GM21447 (cell line): ENCODE measurements around the gene STEAP1B.
"Not testable (repeated sequence)": the region's sequence is repeated elsewhere in the genome, so short reads cannot be mapped to it uniquely, and the experiment has no call there.

Experiments used
- ATAC-seq: cut with Tn5 transposase; IDR thresholded peaks from one replicate; pipeline ENCODE4 v1.9.1; 2021; ENCODE audit not compliant: unreplicated experiment

Gene STEAP1B

DNA sequence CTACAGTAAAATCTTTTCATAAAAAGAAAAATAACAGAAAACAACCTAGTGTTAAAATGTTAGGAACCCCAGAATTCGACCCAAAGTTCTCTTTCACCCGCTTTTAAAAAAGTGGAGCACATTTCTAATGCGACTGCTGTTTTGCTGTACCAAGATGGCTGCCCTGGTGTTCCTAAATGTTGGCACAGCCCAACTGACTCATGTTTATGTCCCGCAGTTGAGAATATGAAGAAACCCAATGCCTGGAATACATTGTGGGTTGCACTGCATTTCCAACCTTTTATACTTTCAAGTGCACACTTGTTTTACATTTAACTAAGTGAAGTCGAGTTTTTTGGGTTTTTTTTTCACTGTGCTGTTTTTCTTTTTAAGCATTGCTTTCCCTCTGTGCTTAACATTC is 944 bp downstream of the STEAP1B start:
- ATAC-seq: no peak

DNA sequence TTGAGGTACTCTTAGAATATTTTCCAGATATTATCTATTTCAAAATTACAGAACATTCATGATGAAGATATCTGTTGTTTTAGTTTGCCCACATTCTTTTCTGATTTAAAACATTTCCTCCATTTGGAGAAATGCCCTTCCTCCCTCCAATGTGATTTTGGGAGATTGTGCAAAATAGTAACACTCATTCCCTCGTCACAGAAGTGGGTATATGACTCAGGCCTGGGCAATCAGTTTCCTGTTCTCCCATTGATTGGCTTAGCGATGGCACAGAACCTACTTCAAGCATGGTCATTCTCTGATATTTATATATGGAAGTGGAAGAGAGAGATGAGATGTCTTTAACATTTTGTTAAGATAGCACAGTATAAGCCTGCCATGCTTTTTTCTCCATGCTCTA is 3.1 kb downstream of the STEAP1B start:
- ATAC-seq: not testable (repeated sequence)

DNA sequence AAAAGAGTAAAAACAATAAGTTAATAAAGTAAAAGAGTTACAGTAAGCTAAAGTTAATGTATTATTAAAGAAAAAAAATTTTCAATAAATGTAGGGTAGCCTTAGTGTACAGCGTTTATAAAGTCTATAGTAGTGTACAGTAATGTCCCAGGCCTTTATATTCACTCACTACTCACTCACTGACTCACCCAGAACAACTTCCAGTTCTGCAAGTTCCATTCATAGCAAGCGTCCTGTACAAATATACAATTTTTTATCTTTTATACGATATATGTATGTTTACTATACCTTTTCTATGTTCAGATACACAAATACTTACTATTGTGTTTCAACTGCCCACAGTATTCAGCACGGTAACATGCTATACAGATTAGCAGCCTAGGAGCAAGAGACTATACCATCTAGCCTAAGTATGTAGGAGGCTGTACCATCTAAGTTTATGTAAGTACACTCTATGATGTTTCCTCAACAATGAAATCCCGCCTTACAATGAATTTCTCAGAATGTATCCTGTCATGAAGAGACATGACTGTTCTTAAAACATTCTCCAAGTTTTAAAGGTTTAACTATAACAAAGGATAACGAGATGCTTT is 3.6 kb downstream of the STEAP1B start:
- ATAC-seq: not testable (repeated sequence)

DNA sequence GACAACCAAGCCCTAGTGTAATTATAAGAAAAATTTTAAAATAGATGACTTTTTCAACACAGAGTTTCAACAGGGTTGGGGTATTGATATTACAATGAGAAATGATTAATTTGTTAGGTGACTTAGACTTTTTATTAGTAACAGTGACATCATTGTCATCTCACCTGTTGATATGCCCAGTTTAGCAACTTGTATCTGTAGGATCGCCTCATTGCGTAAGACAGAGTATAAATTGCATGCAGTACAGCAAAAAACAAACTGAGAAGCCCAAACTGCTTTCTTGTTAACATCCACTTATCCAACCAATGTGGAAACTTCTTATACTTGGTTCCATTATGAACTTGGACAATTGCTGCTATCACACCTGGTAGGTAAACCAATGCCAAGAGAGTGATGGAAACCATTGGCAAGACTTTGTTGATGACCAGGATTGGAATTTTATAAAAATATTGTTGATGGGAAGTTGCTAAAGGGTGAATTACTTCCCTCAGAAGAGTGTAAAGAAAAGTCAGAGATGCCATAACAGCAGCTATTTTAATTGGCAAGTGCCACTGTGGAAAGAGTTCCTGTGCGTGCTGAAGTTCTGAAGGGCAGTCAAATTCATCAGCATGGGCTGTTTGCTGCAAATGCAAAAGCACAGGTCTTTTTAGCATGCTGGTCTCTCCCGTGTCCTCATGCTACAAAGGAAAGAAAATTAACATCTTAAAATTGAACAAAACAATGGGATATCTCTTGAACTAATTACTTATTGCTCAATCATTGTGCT is 6.6 kb downstream of the STEAP1B start:
- not testable (repeated sequence) for ATAC-seq

DNA sequence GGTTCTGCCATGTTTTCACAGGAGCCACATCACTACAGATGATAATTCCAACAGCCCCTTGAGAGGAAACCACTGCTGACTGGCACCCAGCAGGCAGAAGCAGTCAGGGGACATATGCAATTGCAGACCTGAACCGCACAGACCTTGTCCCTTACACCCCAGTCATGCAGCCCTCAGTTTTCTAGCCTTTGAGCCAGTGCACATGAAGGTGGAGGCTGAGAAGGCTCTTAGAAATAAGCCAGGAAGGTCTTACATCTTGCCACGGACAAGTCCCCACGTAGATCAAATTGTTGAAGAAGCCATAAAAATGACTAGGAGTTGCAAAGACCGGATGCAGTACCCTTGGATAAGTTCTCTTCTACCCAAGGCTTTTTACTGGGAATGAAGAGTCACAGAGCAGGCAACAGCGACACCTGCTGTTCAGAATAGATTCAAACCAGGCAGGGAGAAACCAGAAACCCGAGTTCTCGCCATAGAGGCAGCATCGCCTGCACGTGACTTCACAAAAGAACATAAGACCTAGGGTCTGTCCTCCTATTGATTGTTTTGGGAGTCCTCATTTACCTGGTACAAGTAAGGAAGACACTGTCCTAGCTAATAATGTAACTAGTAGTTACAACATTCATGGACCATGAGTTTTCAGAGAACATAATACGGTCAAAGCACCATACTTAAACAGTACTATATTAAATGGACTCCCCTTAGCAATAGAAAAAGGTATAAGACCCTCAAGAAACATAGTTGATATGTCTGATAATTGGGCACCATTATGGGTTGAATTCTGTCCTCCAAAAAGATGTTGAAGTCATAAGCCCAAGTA is 11.1 kb downstream of the STEAP1B start:
- peak; percentile 72 for ATAC-seq

DNA sequence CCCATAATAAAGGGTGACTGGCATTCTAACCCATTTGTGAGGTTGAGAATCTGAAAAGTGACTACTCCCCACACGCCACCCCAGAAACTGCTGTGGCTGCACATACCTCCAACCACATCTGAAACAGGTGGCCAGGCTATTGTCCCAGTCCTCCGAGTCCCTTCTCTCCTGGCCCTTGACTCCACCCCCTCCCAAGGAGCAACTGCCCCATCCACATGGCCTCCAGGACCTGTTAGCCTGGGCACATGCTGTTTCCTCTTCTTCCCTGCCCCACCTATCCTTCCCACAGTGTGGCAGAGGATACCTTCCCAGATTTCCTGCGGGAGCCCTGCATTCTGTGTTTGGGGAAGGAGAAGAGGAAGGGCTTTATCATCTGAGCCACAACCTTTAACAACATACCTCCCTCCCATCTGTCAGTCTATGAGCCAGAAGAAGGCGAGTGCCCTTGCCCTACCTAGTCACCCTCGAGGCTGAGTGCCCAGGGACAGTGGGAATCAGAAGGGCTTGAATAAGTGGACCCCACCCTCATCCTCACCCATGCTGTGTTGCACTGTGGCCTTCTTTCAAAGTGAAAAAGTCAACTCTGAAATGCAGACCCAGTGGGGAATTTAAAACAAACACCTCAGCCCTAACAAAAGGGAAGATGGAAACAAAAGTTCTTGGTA is 11.9 kb downstream of the STEAP1B start:
- no peak for ATAC-seq

DNA sequence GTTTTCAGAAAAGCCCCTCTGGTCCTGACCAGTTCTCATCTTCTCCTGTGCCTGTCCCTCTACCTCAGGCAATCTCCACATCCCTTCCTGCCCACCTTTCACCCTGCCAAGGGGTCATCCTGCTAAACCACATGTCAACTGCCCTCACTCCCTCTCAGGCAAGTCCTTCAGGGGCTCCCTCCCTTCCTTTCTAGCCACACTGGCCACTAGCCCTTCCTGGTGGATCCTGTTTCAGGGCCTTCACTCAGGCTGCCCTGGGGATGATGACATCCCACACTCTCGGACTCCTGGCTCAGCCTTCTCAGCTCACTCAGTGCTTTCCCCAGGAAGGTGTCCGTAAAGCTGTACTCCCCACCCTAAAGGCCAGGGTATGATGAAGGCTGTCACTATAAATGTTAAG is 13.4 kb downstream of the STEAP1B start:
- ATAC-seq: no peak

DNA sequence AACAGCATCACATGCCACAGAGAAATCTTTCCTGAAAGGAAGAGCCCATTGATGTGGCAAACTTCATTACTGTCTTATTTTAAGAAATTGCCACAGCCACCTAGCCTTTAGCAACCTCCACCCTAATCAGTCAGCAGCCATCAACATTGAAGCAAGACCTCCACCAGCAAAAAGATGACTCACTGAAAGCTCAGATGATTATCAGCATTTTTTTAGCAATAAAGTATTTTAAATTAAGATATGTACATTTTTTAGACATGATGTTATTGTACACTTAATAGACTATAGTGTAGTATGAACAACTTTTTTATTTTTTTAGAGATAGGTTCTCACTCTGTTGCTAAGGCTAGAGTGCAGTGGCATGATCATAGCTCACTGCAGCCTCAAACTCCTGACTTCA is 14.8 kb downstream of the STEAP1B start:
- no peak for ATAC-seq

DNA sequence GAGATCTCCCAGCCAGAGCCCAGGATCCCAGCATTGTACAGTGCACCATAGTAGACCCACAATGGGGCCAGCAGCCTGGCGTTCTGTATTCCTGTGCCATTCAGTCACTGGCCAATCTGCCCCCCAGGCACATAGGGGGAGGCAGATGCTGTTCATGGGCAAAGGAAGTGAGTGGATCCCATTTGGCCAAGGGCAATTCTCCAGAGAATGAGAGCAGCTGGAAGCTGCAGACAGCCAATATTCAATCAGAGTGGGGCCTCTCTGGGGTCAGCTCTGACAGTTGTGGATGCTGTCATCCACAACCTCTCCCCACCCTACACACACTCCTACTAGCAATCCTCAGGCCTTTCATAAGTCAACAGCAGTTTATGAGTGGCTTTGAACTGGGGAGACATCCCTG is 17.5 kb downstream of the STEAP1B start:
- ATAC-seq: no peak

DNA sequence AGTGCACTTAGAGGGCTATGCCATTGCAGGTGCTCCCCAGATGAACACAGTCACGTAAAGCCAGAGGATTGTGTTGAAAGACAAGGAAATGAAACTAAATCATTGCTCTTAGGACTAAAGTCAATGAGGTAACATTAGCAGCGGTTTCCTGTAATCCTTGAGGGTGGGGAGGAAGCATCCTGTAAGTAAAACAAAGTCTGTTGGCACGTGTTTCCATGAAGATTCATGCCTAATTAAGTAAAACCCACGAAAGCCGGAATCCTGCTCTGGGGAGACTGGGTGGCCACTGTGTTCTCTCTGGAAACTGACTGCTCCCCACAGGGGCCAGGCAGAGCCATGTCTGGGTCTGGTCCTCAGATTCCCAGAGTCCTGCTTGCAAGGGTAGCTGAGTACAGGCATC is 18.3 kb downstream of the STEAP1B start:
- ATAC-seq: peak; percentile 86

DNA sequence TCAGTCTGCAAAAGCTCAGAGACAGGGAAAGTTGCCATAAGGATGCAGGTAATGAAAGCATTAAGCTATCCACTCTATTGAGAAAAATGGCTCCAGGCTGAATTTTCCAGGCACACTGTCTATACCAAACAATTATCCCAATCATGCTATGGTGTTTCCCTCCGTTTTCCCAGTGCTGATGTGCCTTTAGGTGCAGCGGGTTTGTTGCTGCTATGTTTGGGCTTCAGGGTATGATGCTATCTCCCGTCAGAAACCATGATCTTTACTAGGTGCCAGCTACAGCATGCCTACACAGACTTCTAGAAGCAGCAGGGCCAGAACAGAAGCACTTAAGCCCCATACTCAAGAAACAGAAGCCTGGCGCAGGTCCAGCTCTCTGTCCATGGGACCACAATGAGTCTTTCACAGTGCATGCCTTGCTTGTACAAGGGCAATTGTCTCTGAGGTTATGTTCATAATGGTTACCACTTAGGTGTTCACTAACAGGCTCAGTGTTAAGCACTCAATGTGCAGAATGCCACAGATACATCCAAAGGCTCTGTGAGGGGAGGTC is 19.4 kb downstream of the STEAP1B start:
- no peak for ATAC-seq

DNA sequence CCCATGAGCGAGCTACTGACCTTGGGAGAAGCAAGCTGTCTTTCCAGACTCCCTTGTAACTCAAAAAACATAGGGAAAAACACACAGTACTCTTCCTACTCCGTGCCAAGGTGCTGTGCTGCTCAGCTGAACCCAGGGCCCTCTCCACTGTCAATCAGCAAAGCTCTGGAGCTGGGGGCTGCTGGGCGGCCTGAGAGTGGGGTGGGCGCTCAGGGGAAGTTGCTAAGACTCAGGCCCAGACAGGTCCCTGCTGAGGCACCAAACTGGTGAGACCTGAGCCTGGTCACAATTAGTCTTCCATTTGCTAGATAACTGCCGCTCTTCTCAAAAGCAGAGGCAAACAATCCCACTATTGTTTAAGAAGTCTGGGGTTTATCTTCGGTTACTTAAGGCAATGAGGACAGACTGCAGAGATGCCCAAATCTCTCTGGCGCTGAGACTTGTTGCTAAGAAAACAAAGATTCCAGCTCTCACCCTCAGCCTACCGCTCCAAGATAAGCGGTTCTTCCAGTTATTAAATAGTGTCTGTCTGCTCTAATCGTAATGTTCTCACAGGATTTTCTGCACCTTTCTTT is 22.0 kb downstream of the STEAP1B start:
- no peak for ATAC-seq

DNA sequence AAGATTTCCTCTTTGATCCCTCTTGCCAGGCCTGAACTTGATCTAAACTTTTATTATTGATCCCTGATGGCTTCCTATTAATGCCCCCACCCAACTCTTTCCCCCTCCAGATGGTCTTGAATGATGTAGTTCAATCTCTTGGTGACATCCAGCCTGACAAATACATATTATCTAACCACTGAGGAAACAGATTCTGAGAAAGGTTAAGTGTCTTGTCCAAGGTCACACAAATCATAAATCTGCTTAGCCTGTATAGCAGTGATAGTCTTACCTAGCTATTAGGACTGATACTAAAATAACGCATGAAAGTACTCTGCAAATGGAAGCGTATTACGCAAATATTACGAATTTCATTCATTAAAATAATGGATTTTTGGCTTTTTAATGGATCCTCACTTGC is 22.7 kb downstream of the STEAP1B start:
- ATAC-seq: no peak

DNA sequence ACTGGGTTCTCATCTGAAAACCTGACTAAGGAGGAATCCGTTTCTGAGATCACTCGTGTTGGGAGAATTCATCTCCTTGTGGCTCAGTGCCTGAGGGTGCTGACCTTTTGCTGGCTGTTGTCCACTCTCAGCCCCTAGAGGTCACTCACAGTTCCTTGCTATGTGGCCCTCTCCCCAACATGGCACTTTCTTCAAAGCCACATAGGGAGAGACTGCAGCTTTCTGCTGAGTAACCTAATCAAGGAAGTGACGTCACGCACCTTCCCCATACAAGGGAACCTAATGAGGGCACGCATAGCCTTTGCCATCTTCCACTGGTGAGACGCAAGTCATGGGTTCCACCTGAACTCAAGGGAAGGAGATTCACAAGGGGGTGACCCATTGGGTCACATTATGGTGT is 23.2 kb downstream of the STEAP1B start:
- no peak for ATAC-seq

DNA sequence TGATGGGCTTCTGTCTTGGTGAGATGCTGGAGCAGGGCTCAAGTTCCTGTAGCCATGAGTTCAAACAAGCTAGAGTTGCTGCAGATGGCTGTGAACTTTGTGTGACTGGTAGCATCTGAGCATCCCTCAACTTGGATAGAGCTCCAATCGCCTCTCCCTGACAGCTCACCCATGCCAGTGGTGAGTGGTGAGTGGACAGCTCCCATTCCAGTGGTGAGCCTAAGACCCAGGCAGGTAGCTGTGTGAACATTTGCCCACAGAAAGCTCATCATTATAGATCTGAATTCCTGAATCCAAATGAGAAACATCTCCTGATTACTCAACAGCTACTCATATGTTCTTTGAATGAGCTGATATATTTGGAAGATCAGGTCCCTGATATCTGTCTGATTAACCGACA is 25.3 kb downstream of the STEAP1B start:
- no peak for ATAC-seq

DNA sequence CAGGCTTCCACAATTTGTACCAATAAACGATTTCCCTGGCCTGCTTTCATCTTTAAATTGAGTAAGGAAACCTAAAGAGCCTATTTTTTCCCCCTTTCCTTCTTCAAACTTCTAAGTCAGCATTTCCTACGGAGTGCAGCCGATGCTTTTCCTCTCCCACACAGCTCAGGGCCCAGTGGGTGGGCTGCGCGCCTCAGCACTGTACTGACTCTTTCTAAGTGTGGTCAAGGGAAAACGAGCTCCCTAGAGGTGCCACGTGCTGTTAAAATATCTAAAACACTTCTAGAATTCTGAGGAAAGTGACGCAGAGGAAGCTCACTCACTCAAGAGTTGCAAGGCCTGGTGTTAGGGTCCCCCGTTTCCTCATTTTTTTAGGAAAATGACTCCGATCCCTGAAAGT is 29.0 kb downstream of the STEAP1B start:
- ATAC-seq: no peak

DNA sequence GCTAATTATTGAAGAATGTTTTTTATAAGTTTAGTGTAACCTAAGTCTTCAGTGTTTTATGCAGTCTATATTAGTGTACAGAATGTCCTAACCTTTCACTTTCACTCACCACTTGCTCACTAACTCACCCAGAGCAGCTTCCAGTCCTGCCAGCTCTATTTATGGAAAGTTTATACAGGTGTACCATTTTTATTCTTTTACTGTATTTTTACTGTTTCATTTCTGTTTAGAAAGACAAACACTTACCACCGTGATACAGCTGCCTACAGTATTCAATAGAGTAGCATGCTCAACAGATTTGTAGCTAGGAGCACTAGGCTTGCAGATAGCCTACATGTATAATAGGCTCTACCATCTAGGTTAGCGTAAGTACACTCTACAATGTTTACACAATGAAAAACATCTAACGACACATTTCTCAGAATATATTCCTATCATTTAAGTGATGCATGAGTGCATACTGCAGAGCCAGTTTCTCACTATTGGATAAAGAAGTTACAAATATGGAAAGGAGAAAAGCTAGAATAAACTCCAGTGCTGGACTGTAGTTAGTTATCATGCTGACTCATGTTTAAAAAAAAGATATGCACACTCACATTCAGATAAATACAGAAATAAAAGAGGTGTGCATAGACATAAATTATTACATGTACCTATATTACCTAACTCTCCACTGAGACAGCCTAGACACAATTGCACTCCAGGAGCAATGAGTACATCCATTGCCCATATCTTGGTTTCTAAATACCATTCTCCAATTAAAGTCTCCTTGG is 30.4 kb downstream of the STEAP1B start:
- ATAC-seq: no peak

DNA sequence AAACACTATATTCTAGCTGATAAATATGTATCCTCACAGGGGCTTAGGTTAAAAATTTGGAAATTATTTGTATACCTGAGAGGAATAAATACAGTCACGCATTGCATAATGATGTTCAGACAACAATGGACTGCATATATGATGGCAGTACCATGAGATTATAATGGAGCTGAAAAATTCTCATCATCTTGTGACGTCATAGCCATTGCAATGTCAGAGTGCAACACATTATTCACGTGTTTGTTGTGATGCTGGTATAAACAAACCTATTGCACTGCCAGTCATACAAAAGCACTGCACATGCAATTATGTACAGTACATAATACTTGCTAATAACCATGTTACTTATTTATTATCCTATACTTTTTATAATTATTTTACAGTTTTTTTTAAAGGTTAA is 31.4 kb downstream of the STEAP1B start:
- ATAC-seq: no peak

DNA sequence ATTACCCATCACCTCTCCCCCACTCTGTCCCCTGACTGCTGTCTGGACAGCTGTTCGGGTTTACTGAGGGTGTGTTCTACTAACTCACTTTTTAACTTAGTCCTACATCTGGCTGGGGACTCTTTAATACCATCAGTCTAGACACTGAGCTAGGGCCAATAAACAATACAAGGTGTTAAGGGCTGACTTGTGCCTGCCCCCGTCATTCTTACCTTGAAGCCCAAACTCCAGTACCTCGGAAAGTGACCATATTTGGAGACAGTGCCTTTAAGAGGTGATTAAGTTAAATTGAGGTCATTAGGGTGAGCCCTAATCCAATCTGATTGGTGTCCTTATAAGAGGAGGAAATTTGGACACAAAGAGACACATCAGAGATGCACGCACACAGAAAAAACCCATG is 35.7 kb downstream of the STEAP1B start:
- no peak for ATAC-seq

DNA sequence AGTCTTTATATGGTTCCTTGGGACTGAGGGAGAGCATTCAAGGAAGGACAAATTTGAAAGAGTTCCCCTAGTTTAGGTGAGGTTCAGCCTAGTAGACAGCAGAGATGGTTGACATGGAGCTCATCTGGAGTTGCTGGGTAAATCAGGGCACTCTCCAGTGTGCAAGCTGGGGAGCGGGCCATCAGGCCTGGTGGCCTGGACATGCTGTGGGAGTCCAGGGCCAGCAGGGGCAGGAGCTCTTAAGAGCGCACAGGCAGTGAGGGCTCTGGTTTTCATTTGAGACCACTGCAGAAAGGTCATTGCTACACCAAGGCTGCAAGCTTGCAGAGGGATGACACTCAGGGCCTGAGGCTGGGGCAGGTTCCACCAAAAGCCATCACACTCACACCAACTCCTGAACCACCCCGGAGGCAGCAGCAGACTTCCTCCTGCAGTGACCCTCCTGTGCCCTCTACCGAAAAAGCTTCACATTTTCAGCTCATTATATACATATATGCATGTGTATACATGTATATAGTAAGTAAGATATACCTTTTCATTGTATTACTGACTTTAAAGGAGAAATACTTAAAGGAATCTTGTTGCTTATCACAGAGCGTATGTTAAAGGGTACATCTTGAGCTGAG is 39.5 kb downstream of the STEAP1B start:
- no peak for ATAC-seq
